Activated CD8-positive, alpha-beta memory T cell treated with anti-CD3 and anti-CD28 coated beads, Interleukin-2, amount 50 U/mL, for 24 hours (primary cell): ENCODE measurements around the gene HS3ST5.
"Not testable (repeated sequence)": the region's sequence is repeated elsewhere in the genome, so short reads cannot be mapped to it uniquely, and the experiment has no call there.

Experiments
- DNase-seq: peaks from one replicate; pipeline ENCODE4 v3.0.0-alpha.2; 2020; ENCODE audit errors: extremely low read depth

The HS3ST5 gene

DNA sequence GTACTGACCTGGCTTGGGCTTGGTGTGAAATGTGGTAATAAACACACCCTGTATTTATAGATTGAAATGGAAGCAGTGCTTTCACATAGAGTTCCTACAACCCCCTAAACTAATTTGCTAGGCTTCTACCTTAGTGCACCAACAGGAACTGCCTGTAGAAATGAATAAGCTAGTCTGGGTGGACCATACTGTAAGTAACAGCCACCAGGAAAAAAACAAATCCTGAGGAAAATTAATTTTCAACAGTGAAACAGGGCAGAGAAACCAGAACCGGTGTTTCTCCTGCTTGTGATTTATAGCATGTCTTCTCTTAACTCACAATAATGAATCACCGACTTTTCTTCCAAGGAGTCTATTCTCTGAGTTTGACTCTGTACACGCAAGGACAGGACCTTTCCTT, 187.1 kb downstream of the HS3ST5 start:
- no peak for DNase-seq

DNA sequence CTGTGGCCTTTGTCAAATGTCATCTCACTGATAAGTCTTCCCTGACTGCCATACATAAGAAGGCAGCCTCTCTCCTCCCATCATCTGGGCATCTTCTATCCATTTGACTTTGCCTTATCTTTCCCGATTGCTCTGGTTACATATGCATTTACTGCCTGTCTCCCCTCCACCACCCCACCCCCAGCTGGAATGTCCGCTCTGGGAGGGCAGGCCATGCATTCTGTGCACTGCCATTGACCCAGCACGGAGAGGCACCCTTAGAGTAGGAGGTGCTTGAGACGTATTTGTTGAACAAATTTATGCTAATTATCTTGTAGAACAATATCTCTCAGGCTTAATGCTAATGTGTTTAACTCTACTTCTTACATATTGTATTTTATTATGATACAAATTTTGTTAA, 188.0 kb downstream of the HS3ST5 start:
- DNase-seq: no peak

DNA sequence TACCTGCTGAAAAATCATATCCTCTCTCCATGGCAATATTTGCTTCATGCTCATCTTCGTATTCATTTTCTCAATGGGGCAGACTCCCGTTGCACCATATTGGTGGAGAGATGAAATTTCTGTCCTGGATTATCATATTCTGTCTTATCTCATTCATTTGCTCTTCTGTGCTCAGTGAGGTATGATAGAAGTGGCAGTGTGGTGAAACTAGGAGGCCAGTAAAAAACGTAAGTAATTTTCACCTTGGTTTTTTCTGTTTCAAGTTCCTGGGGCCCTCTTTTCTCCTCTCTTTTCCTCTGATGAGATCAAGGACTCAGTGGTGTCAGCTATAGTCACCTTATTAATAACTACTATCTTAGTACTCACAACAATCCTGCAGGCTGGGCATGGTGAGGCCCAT, 189.4 kb downstream of the HS3ST5 start:
- DNase-seq: no peak

DNA sequence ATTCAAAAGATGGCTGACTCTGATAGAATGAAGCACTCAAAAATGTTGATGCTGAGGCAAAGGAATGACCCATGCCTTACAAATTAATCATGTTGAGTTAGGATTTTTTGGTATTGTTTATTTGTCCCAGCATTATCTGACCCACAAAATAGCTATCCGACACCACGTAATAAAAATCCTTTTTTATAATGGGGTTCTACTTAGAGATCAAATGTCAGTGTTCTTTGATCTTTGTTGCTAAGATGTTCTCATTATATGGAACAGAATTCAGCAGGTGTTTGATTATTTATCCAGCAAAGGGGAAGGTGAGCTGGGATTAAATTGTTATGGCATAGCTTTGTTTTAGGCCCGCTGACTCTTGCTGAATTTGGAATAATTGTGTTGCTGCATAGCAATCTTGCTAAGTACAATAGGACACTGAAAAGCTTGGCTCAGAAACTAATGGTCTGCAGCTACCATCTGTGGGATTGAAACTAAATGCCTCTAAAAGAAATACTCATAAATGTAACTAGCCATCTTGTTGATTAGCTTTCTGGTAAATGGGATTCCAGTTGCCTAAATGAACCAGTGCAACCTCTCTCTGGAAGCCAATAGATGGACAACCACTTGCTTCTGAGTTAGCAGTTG, 191.6 kb downstream of the HS3ST5 start:
- no peak for DNase-seq

DNA sequence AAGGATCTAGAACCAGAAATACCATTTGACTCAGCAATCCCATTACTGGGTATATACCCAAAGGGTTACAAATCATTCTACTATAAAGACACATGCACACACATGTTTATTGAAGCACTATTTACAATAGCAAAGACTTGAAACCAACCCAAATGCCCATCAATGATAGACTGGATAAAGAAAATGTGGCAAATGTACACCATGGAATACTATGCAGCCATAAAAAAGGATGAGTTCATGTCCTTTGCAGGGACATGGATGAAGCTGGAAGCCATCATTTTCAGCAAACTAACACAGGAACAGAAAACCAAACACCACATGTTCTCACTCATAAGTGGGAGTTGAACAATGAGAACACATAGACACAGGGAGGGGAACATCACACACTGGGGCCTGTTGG, 193.6 kb downstream of the HS3ST5 start:
- DNase-seq: not testable (repeated sequence)

DNA sequence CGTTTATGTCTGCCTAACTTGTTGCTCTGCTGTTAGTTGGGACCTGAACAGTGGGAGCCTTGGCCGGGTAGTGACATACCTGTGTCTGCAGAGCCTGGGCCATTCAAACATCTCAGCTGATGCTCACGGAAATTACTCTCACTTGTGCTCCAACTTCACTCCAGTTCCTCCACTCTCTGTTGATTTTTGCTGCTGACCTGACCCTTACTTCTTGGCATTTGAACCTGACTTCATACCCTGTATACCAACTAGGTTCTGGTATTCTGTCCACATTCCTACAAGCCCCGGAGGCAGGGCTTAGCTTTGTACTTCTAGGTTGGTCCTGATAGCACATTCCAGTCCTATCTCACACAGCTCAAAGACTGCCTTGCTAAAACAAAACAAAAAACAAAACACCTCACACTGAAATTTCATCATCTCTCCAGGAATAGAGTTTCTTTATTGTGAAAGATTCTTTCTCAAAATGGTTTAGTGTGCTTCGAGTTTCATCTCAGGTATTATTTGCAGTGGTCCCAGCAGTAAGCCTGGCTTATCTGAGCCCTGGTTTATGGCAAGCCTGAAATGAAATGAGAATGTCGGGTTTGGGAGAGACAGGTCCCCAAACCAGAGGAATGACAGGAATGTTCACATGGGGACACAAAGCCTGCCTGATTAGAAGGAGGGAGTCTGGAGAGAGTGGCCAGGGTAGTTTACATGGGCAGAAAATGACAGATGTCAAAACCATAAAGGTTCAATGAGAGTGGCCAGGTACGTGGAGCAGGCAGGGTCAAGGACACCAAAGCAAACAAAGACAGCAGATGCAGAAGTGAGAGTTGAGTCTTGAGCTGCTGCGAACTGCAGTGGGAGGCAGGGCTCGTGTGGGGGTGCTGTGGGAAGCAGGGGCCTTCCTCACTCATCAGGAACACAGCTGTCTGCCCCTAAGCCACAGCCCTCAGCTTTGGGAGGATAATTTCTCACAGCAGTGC, 197.7 kb downstream of the HS3ST5 start:
- no peak for DNase-seq

DNA sequence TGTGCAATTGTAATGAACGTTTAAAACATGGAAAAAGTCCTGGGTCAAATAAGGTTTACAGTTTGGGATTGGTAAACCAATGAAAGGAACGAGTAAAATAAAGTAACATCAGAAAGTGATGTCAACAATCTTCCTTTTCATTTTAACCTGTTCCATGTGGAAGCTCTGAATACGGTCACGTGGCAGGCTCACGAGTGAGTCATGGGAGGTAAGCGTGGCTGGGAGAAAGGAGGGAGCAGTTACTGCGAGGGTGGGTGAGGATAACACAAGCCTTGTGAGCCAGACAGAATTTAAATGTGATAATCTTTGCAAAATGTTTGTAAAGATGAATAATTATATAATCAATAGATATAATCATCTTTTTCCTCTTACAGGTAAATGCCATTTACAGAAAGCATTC, 200.6 kb downstream of the HS3ST5 start:
- no peak for DNase-seq

DNA sequence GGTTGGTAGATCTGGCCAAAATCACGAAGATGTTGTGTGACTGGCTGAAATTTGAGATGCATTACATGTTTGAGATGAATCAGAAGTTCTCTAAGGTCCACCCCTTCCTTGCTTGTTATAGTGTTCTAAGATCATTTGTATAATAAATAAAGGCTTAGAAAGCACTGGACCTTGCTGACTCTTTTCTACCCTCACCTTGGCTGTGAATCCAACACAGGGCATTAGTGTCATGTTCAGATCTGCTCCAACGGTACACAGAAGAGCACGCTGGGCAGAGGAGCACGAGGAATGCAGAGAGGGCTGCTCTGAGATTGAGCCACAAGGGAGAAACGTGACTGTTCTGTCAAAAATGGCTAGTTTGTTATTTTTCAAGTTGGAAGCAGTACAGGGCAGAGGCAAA, 202.4 kb downstream of the HS3ST5 start:
- DNase-seq: no peak

DNA sequence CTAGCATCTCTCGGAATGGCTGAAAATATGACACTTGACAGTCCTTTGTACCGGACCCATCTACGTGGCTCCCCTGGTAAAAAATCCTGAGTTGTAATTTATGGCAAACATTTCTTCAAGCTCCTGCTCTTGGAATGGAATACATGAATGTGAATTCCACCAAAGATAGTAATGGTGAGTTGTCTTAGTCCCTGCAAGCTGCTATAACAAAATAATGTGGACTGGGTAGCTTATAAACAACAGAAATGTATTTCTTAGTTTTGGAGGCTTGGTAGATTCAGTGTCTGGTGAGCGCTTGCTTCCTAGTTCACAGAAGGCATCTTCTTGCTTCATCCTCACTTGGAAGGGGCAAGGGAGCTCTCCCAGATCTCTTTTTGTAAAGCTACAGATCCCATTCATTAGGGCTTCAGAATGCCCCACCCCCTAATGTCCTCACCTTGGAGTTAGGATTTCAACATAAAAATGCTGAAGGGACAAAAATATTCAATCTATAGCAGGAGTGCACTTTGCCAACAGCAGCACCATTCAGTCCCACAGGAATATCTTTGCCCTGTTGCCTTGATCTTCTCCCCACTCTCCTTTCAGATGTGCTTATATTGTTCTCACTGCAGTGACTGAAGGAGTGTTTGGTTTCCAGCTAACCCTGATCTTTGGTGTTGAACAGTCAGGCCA, 204.1 kb downstream of the HS3ST5 start:
- DNase-seq: no peak

DNA sequence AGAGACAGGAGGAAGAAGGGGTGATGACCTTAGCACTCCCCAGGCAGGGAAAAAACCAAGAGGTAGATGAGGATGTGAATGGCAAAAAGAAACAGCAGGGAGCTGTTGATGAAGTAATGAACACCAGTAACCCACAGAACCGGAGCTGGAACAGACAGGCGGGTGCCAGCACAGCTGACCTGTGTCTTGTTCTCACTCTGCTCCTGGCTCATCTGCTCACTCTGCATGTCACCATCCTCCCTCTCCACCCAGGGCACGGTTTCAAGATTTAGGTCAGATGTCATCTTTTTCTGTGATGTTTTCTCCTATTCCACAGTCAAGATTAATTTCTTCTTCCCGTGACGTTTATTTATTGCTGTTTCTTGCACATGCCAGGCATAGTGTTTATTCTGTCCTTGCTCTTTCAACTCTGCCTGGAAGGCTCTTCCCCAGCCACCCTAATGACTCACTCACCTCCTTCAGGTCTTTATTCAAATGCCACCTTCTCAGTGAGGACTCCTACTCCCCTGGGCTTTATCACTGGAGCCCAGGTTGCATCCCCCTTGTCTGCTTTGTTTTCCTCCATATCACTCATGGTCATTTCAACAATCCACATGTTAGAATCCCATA, 207.4 kb downstream of the HS3ST5 start:
- no peak for DNase-seq

DNA sequence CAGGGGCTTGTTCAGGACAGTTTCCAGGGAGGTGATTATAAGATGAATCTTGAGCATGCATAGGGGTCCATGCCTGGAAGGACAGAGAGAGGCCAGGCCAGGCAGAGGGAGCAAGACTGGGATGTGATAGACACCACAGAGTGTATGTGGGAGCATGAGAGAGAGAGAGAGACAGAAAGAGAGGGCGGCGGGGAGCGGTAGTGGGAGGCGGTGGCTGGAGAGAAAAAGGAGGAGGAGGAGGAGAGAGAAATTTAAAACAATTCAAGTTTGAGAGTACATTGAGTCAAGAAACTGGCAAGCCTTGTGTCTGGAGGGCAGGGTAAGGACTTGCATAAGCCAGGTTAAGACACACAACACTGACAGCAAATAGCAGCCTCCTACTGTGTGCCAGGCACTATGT, 209.0 kb downstream of the HS3ST5 start:
- DNase-seq: no peak

DNA sequence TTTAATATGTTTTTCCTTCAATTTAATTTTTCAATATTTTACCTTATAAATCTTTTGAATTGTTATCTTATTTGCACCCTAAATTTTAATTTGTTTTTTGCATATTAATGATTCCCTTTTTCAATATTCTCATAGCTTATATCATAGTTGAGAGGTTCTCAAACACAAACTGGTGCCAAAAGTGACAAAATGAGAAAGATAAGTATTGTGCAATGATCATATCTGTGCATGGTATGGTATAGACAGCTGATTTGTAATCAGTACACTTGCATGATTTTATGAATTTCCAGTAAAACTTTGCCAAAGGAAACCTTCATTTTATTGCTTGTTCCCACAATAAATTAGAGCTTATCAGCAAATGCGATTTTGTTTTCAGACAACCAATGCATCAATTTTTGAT, 210.9 kb downstream of the HS3ST5 start:
- no peak for DNase-seq

DNA sequence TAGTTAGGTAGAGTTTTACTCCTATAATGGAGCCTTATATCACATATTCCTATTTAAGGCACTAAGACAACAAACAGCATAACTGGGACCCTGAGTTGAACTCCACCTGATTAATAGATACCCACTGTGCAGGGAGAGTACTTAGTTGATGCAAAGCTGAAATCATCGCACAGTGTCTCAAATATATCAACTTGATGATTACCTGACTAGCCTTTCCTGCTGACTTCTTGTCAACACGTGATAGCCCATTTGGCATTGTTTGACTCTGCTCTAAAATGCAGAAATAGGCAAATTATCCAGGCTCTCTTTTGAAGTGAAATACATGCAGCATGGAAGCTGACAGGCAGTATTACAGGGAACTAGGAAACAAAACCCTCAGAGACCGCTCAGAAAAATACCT, 217.2 kb downstream of the HS3ST5 start:
- no peak for DNase-seq

DNA sequence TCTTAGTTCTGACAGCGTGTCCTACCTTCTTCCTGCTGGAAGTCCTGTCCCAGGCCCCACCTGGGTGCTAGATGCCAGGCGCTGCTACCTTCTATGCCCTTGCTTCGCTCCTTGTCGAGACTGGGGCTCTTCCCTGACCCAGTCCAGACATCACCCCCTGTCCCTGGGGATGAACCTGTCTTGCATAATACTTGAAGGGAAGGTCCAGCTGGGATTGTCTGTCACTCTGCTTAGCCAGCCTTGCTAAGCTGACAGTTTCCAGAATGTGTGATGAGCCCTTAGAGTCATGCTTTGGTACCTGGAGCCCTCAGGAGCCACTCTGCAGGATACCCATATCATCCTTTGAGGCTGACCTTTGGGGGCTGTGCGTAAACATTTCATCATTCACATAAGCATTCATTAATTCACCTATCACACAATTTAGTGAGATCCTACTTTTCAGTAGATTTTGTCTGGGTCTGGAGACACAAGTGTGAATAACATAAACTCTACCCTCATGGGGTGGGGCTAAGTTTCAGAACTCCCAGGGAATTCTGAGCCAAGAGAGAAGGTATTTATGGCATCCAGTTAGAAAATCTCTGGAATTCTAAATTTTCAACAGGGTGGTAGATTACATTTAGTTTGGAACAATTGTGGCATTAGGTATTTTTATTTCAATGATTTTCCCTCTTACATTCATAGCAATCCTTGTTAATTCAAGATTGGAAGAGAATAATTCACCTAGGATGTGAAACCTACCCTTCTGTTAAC, 220.7 kb downstream of the HS3ST5 start:
- DNase-seq: no peak

DNA sequence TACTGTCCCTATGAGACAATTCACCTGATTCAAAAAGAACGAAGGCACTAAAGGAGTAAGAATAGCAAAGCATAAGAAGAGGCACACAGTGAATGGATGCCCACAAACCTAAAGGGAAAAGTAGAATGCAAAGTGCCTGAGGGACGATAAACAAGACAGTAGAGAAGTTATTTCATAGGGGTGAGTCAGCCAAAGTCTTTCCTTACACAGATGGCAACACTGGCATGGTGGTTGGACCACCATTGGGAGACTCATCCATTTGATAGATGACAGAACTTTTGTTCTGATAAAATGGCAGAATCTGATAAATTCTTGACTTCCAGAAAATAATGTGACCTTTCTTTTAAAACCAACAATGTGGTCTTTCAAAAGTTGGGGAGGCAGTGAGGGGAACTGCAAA, 223.8 kb downstream of the HS3ST5 start:
- DNase-seq: no peak

DNA sequence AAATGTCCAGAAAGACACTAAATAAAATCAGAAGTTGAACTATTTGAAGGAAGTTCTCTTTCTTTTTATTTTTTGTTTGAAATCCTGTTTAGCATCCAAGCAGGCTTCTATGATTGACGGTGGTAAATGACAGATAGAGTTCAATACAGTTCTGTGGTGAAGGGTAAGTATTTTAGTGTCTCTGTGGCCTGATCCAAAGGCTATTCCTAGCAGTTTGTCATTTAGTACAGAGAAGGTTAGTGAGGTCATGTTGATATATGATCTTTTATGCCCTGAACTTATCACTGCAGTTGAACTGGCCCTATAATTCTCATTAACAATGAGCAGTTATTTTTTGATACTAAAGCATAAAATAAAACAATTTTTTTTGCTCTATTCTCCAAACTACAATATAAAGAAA, 227.2 kb downstream of the HS3ST5 start:
- no peak for DNase-seq

DNA sequence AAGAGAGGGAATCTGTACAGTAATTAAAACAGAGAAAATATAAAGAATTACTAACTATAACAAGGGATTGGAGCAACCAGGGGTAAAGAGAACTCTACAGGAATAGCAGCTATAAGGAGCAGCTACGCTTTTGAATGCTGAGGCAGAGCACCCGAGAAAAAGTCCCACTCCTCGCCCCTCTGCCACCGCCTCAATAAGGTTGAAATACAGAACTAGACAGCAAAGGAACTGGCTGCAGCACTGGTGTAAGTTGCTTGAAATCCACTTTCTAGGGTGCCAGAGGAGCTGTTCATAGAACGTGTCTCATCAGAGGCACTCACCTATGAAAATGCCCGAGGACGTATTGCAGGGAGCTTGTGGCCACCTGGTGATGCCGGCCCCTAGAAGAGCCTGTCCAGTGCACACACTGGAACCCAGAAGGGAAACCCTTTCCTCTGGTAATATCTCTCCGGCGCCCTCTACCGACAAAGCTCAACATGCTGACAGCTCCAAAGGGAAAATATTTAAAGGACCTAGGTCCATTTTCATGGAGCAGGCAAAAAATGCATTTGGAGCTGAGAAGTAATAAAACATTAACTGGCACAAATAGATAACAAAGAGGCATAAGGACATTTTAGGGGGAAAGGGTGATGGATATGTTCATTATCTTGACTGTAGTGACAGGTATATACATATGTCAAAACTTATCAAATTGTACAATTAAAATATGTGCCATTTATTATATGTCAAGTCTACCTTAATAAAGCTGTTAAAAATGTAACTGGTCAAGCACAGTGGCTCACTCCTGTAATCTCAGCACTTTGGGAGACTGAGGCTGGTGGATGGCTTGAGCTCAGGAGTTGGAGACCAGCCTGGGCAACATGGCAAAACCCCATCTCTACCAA, 234.5 kb downstream of the HS3ST5 start:
- no peak for DNase-seq

DNA sequence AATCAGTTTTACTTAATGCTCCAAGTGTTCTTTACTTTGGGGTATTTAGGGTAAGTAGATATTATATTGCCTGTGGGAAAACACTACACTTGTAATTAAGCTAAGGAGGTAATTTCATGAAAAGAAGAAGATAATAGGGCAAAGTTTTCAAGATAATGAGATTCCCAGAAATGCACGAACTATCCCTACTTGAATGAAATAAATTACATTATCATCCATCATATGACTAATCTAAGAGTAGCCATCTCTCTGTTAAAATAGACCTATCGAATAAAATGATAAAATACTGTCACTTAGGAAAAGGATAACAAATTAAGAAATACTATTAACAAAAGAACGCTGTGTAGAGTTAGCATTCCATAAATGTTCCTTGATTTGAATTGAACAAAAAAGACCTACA, 236.8 kb downstream of the HS3ST5 start:
- DNase-seq: no peak

DNA sequence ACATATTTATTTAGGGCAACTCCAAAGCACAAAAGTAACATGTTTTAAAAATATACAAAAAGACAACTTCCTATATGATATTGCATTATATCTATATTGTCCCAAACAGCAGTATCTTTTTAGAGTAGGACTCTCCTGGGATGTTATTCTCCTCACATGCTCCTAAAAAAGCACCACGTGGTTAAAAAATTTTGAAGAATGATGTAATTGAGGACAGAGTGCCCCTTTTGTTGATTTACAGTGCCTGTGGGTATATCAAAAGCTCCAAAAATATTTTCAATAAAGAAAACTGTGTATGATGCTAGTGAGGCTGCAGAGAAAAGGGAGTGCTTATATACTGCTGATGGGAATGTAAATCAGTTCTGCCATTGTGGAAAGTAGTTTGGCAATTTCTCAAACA, 241.6 kb downstream of the HS3ST5 start:
- no peak for DNase-seq

DNA sequence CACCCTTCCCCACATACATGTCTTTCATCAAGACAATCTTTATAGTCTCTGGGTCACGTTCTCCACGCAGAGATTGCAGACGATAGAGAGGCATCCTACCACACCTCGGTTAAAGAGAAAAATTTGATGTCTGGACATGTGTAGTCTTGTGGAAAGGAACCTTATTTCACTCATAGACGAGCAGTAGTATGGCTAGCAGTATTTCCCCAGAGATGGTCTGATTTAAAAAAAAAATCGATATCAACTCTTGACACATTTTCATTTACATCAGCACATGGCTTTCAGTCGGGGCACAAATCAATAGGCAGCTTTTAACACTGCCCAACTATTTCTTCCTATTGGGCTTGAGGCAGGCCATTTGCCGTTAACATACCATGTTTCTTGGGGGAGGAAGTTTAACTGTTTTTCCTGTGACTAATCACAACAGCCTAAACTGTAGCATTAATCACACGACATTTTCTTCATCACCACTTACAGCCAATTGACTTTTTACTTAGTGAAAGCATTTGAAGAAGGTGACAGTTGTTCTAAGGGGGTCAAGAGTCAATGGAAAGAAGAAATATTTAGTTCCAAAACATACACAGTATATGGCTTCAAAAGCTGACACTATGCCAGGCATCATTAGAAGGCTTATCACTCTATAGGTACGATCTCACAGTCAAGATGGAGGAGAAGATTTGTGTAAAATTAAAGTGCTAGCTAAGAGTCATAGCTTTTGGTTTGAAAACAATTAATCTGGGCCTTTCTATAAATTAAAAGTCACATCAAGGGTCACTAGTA, 242.4 kb downstream of the HS3ST5 start:
- no peak for DNase-seq
